ENCODE data around the gene TSC2.
"Not testable (repeated sequence)": the region's sequence is repeated elsewhere in the genome, so short reads cannot be mapped to it uniquely, and the experiment has no call there.

TSC2 gene

DNA sequence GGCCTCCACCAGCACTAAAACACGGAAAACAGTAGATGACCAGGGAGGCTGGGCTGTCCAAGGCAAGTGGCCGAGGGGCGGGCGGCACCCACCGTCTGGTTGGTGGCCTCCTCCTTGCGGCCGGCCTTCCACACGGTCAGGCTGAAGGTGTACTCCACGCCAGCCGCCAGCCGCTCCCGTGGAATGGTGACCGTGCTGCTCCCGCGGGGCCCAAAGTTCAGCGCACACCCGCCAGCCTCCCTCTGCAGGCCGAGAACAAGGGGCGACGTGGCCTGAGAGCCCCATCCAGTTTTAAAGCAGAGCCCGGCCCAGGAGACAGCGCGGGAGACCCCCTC is 60.0 kb downstream of the TSC2 start:
- not testable (repeated sequence) for DNase-seq

DNA sequence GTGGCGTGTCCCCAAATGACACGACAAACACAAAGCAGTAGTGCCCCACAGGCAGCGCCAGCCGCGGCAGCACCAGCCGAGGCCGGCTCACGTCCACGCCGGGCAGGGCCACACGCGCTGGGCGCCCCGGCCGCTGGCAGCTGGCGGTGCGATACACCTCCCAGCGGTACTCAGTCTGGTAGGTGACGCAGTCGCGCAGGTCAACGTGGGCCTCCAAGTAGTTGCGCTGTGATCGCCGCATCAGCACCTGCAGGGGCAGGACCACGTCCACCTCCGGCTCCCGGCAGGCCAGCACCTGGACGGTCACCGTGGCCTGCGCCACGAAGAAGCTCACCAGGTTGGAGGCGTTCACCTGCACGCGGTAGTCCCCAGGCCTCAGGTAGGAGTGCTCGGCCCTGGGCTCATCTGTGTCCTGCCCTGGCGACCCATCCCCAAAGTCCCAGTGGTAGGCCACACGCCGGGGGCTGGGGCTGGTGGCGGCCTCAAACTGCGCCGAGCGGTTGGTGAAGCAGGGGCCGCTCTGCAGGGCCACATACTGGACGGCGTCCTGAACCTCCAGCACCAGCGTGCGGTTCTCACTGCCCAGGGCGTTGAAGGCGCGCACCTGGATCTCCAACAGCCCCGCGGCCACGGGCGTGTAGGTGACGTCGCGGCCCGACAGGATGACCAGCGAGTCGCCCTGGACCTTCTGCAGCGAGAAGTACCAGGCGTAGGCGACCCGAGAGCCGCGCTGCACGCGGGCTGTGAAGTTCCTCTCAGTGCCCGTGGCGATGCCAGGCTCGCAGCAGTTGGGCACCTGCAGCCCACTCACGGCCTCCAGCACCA is 60.9 kb downstream of the TSC2 start:
- DNase-seq, result not testable (repeated sequence)

GRCh38 chr16:2109271-2109580 is 61.4 kb downstream of the TSC2 start:
- DNase-seq, result not testable (repeated sequence)

GRCh38 chr16:2109872-2110271 is 62.1 kb downstream of the TSC2 start:
- DNase-seq, result not testable (repeated sequence)

DNA sequence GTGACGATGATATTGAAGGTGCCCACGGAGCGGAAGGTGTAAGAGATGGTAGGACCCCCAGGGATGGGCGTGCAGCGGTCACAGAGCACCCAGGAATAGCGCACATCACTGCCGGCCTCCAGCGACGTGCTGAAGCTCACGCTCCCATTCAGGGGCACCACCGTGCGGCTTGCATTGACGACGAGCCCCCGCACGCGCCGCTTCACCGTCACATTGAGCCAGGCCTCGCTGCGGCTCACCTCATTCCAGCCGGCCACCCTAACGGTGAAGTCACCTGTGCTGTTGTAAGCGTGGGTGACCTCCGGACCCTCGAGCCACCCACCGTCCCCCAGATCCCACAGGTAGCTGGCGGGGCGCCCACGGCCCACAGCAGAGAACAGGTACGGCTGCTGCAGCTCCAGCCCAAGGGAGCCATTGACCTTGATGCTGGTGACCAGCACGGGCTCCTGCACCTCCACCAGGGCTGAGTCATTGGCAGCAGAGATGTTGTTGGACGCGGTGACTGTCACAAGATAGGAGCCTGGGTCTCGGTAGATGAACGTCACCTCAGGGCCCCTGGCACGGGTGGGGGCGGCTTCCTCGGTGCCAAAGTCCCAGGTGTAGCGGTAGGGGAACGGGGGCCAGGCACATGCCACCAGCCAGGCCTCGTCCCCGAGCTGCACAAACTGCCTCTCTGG is 62.7 kb downstream of the TSC2 start:
- not testable (repeated sequence) for DNase-seq

- DNase-seq, result not testable (repeated sequence)
Measured at GRCh38 chr16:2111009-2111353, 63.2 kb downstream of the TSC2 start.

DNA sequence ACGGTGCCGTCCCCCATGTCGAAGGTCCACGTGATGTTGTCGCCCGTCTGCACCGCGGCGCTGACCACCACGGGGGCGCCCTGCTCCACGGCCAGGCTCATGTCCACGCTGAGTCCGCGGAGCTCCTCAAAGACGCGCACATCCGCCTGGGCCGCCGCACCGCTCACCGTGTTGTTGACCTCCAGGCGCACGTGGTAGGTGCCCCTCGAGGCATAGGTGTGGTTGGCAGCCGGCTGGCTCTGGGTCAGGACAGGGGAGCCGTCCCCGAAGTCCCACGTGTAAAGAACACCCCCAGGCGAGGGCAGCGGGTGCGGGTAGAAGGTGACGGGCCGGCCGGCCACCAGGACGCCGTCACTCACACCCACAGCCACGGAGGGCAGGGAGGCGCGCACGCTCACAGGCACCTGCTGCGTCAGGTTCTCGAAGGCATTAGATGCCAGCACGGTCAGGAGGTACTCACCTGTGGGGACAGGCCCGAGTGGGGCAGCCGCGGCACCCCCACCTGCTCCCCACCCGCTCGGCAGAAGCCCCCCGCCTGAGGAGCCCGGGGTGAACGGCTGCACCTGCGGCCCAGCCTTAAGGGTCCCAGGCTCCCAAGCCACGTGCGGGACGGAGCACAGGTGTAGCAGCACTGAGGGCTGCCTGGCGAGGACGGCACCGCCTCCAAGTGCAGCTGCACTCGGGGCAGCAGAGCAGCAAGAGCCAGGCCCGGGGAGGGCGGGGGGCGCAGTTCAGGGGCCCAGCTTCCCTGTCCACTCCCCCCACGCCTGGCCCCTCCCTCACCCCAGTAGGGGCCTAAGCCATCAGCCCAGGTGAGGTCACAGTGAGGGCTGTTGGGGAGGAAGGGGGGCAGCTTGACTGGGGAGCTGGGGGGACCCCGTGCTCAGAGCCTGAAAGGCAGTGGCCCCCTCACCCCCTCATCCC is 63.9 kb downstream of the TSC2 start:
- DNase-seq, result not testable (repeated sequence)

- not testable (repeated sequence) for DNase-seq
Measured at GRCh38 chr16:2112539-2113106, 64.8 kb downstream of the TSC2 start.

GRCh38 chr16:2114225-2114624 is 66.4 kb downstream of the TSC2 start:
- DNase-seq, result not testable (repeated sequence)

- DNase-seq, result not testable (repeated sequence)
Measured at GRCh38 chr16:2114885-2115590, 67.3 kb downstream of the TSC2 start.

DNA sequence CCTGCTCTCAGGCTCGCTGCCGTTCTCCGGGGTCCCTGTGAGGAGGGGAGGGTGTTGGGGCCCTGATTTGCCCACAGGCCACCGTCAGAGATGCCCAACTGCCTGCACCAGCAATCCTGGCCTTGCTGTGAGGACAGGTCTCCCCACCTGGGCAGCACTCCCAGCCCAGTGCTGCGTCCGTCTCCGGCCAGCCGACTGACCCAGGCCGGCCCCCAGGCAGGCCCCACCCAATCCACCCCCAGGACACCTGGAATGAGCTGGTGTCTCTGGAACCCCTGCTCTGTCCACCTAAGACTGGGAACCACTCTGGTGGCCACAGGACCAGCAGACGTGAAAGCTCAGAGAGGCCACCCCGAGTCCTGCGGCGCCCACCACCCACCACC is 67.8 kb downstream of the TSC2 start:
- no peak for DNase-seq

- not testable (repeated sequence) for DNase-seq
Measured at GRCh38 chr16:2116428-2116827, 68.6 kb downstream of the TSC2 start.

DNA sequence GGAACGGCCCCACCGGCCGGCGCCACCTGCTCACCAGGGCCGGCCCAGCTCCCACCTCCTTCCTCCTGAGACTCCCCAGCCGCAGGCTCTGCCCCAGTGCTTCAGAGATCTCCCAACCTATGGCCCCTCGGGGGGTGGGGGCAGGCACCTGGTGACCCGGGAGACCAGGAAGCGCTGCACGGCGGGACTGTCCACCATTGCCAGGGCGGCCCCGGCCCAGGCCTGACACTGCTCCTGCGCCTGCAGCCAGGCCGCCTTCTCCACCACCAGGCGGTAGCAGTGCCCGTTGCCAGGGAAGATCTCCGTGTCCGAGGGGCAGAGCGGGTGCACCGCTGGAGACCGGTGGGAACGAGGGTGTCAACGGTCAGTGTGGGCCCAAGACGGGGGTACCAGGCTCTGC is 69.6 kb downstream of the TSC2 start:
- DNase-seq, result not testable (repeated sequence)

- not testable (repeated sequence) for DNase-seq
Measured at GRCh38 chr16:2117960-2118722, 70.4 kb downstream of the TSC2 start.

DNA sequence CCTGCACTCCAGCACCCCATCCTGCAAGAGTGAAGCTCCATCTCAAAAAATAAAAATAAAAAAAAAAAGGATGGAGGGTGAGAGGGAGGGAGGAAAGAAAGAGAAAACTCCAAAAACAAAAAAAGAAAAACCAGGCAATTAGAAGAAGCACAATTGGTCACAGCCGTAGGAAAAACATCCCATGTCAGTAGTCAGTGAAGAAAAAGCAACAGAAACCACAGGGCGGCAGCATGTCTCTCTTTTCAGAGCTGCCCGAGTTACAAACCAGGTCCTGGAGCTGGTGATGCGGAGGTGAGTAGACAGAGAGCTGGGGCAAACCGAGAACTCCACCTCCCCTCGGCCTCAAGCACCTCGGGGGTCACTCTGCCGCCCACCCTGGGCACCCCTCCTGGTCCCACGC is 73.5 kb downstream of the TSC2 start:
- DNase-seq, result peak in 1 of 2 donors; percentile 24

- DNase-seq, result no peak
Measured at GRCh38 chr16:2121853-2122252, 74.1 kb downstream of the TSC2 start.

DNA sequence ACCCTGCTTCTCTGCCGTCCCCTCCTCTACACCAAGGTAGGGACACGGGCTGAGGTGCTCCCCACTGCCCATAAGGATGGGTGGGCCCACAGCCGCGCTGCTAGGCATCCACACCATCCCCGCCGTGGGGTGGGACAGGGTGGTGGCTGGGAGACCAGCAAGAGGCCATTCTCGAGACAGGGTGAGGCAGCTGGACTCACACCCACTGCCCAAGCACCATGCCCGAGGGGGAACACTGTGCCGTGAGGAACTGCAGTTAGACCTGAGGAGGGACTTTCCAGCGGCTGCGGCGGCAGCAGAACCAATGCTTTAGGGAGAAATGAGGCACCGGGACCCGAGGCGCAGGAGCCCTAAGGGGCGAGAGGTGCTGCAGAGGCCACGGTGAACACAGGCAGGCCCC is 74.6 kb downstream of the TSC2 start:
- DNase-seq, result no peak

GRCh38 chr16:2122934-2123683 is 75.3 kb downstream of the TSC2 start:
- not testable (repeated sequence) for DNase-seq

DNA sequence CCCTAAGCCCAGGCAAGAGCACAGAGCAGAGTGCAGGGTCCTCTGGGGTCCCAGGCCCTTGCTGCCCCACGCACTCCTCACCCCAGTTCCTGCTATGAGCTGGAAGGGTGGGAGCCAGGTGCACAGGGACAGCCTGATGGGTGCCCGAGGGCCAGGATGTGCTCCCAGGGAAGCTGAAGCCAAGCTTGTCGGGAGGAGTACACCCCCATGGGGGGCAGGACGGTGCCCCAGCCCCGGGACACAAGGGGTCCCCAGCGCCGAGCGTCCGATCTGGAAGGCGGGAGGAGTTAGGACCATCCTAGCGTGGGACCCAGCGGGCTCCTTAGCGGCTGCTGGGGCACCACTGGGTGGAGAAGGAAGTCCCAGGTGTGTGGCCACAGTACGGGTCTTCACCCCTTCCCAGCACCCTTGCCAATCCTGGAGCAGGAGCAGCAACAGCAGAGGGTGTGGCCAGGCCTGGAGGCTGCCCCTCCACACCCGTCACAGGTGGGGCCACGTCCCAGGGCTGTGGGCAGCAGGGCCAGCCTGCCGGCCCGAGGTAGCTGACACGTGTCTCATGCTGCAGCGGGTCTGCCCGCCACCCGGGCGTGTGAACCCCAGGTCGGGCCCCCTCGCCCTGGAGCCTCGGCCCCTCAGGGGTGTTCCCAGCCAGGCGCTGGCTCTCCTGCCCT is 76.1 kb downstream of the TSC2 start:
- not testable (repeated sequence) for DNase-seq

GRCh38 chr16:2124377-2124693 is 76.5 kb downstream of the TSC2 start:
- not testable (repeated sequence) for DNase-seq
